Measurements from ENCODE around the gene ZNF429.
"Not testable (repeated sequence)": the region's sequence is repeated elsewhere in the genome, so short reads cannot be mapped to it uniquely, and the experiment has no call there.

The ZNF429 gene

GRCh38 chr19:21505459-21506451 lies at the start of gene ZNF429:
TSS of gene ZNF429 (plus strand) at chr19:21505602. CDS start at chr19:21505772, 170 bp downstream.
- peak; percentile 91 for DNase-seq

- DNase-seq: no peak
Observed at GRCh38 chr19:21460686-21461085, 44.7 kb upstream of the ZNF429 start.

- no peak for DNase-seq
Observed at GRCh38 chr19:21462540-21462939, 42.9 kb upstream of the ZNF429 start.

DNA sequence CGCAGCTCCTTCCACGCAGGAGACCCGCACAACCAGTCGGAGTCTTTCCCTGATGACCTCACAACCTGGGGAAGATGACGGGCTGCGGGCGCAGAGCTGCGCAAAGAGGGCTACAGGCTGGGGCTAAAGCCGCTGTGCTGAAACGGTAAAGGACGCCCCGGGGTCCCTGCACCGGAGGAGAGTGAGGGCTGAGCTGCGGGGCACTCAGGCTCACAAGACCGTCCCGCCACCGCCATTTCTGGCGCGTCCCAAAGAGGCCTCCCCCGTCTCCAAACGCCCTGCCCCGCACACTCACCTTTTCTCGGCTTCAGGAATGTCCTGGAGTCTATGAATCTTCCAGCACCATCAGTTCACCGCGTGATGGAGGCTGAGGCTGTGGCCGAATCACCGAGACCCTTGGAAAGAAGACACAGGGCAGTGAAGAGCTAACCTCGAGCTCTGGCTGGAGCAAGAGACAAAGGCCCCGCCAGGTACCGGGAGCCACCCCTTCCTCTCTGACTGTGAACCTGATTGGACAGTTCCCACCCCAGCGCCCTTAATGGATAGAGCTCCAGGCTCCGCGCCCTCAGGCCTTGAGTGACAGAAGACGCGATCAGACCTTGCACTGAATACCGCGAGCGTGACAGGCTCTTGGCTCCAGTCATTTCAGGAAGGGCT lies 41.8 kb upstream of the ZNF429 start:
- peak; percentile 42 for DNase-seq

DNA sequence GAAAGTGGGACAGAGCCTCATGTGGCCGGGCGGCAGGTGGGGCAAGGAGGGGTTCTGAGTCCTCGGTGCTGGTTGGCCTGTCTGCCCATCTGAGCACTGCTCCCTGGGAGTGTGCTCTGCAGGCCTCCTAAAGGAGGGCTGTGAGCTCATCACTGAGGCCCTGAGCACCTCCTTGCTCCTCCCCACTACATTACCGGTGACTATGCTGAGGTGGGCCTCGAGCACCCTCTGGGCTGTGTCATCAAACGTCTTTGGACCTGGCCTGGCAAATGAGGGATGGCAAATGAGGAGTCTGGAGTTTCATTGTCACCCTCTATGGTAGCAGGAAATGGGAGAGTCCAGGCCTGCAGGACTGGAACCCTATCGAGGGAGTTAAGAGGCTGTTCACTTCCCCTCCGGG lies 38.8 kb upstream of the ZNF429 start:
- no peak for DNase-seq

- no peak for DNase-seq
Observed at GRCh38 chr19:21468791-21469190, 36.6 kb upstream of the ZNF429 start.

- no peak for DNase-seq
Observed at GRCh38 chr19:21472507-21472906, 32.9 kb upstream of the ZNF429 start.

- peak; percentile 73 for DNase-seq
Observed at GRCh38 chr19:21474671-21475181, 30.7 kb upstream of the ZNF429 start.

GRCh38 chr19:21482361-21482760 lies 23.0 kb upstream of the ZNF429 start:
- DNase-seq: not testable (repeated sequence)

DNA sequence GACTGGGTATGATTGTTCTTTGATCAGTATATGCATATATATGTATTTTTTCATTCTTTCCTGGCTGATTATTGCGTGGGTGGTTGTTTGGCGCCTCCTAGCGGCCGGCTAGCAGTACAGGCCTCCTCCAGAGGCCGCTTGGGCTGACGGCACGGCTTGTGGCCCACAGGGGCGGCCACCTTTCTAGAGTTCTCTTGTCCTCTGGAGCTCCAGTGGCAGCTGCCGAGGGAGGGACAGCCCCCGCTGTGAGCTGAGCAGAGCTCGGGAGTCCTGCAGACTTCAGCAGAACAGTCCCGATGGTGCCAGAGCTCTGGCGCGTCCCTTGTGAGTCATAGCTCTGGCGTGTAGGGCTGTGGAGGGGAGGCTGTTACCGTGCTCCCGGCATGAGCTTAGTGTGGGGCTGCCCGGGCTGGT lies 22.5 kb upstream of the ZNF429 start:
- DNase-seq: peak; percentile 57

- DNase-seq: peak; percentile 62
Observed at GRCh38 chr19:21483589-21484170, 21.7 kb upstream of the ZNF429 start.

- DNase-seq: no peak
Observed at GRCh38 chr19:21484631-21485030, 20.8 kb upstream of the ZNF429 start.

DNA sequence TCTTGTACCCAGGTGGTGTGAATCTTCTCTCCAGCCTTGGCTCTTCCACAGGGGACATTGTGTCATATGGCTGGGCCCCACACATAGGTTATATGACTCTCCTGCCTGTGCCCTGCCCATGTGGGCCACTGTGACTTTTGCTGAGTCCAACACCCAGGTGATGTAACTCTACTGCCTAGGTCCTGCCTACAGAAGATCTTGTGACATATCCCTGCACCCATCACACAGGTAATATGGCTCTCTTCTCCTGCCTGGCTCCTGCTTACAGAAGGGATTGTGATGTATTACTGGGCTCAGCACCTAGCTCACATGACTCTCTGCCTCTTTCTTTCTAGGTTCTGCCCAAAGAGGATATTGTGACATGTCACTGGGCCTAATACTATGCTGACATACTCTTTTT lies 19.5 kb upstream of the ZNF429 start:
- no peak for DNase-seq

- DNase-seq: no peak
Observed at GRCh38 chr19:21487969-21488368, 17.4 kb upstream of the ZNF429 start.

DNA sequence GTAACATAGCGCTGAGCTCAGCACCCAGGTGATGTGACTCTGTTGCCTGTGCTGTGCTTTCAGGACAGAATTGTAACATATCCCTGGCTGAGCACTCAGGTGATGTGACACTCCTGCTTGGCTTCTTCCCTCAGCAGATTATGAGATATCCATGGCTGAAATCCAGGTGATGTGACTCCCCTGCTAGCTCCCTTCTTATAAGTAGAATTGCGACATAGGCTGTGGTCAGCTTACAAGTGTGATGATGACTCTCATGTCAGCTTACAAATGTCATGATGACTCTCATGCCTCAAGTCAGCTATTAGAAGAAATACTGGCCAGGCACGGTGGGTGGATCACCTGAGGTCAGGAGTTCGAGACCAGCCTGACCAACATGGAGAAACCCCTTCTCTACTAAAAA lies 14.3 kb upstream of the ZNF429 start:
- DNase-seq: no peak

GRCh38 chr19:21492947-21493906 lies 12.2 kb upstream of the ZNF429 start:
- no peak for DNase-seq

- no peak for DNase-seq
Observed at GRCh38 chr19:21496876-21497275, 8.5 kb upstream of the ZNF429 start.

- no peak for DNase-seq
Observed at GRCh38 chr19:21498651-21499050, 6.8 kb upstream of the ZNF429 start.

- no peak for DNase-seq
Observed at GRCh38 chr19:21508198-21508597, 2.8 kb downstream of the ZNF429 start.

DNA sequence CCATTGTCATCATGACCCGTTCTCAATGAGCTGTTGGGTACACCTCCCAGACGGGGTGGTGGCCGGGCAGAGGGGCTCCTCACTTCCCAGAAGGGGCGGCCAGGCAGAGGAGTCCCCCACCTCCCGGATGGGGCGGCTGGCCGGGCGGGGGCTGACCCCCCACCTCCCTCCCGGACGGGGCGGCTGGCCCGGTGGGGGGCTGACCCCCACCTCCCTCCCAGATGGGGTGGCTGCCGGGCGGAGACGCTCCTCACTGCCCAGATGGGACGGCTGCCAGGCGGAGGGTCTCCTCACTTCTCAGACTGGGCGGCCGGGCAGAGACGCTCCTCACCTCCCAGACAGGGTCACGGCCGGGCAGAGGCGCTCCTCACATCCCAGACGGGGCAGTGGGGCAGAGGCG lies 5.7 kb downstream of the ZNF429 start:
- not testable (repeated sequence) for DNase-seq

GRCh38 chr19:21512609-21513008 lies 7.2 kb downstream of the ZNF429 start:
- DNase-seq: not testable (repeated sequence)

DNA sequence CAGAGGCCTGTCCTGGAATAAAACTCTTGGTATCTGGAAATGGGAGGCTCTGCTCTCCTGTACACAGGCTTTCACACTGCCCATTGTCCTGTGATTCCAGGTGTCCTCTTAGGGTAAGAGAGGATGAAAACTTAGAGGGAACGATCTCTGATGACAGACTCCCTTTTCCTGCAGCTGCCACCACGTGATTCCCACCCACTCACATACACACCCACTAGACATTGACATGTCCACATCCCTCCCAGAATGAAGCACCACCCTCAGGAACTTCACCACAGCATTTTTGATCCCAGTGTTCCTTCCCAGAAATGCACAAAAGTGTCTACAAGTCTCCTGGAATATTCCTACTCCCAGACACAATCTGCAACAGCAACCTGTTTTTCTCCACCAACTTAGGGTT lies 8.2 kb downstream of the ZNF429 start:
- DNase-seq: no peak

All from activated naive CD4-positive, alpha-beta T cell treated with anti-CD3 and anti-CD28 coated beads, Interleukin-2, amount 50 U/mL, for 16 hours (primary cell).